HEK293 (cell line): ENCODE data around the gene ALX1.

Experiments used
- MYNN ChIP-seq: fragments of 450-650 bp; formaldehyde crosslinking; IDR thresholded peaks from 2 replicates; pipeline ENCODE4 v1.5.1; 2016; ENCODE audit warnings: missing biosample characterization, missing genetic modification characterization, borderline replicate concordance
- SALL2 ChIP-seq: fragments of 450-650 bp; formaldehyde crosslinking; IDR thresholded peaks from 2 replicates; pipeline ENCODE4 v1.5.0; 2017; ENCODE audit warnings: missing biosample characterization, mild to moderate bottlenecking, missing genetic modification characterization, borderline replicate concordance
- ZBTB21 ChIP-seq: fragments of 450-650 bp; formaldehyde crosslinking; IDR thresholded peaks from 2 replicates; pipeline ENCODE4 v1.5.1; 2017; ENCODE audit warnings: missing biosample characterization, missing genetic modification characterization
- ZBTB48 ChIP-seq: fragments of 450-650 bp; formaldehyde crosslinking; IDR thresholded peaks from 2 replicates; pipeline ENCODE4 v1.5.1; 2016; ENCODE audit warnings: missing biosample characterization, missing genetic modification characterization
- ZNF146 ChIP-seq: fragments of 450-650 bp; formaldehyde crosslinking; IDR thresholded peaks from 2 replicates; pipeline ENCODE4 v1.5.1; 2016; ENCODE audit warnings: missing biosample characterization, missing genetic modification characterization
- ZNF24 ChIP-seq: fragments of 450-650 bp; formaldehyde crosslinking; IDR thresholded peaks from 2 replicates; pipeline ENCODE4 v1.5.1; 2016; ENCODE audit warnings: missing biosample characterization, missing genetic modification characterization
- ZNF561 ChIP-seq: fragments of 450-650 bp; IDR thresholded peaks from 2 replicates; pipeline ENCODE4 v1.5.1; 2018; ENCODE audit warnings: missing biosample characterization, missing genetic modification characterization, borderline replicate concordance
- ZNF830 ChIP-seq: fragments of 450-650 bp; IDR thresholded peaks from 2 replicates; pipeline ENCODE4 v1.5.0; 2018; ENCODE audit warnings: missing biosample characterization, missing genetic modification characterization, low read depth, mild to moderate bottlenecking, moderate library complexity
- ZSCAN23 ChIP-seq: fragments of 450-650 bp; formaldehyde crosslinking; IDR thresholded peaks from 2 replicates; pipeline ENCODE4 v1.5.1; 2016; ENCODE audit warnings: missing biosample characterization, missing genetic modification characterization
- TF ChIP-seq, protein P1 (sequence below): fragments of 450-650 bp; formaldehyde crosslinking; IDR thresholded peaks from 2 replicates; pipeline ENCODE4 v1.5.1; 2016; ENCODE audit warnings: missing biosample characterization, missing genetic modification characterization
- TF ChIP-seq, protein P2 (sequence below): fragments of 450-650 bp; formaldehyde crosslinking; IDR thresholded peaks from 2 replicates; pipeline ENCODE4 v1.5.1; 2016; ENCODE audit warnings: missing biosample characterization, missing genetic modification characterization

DNA sequence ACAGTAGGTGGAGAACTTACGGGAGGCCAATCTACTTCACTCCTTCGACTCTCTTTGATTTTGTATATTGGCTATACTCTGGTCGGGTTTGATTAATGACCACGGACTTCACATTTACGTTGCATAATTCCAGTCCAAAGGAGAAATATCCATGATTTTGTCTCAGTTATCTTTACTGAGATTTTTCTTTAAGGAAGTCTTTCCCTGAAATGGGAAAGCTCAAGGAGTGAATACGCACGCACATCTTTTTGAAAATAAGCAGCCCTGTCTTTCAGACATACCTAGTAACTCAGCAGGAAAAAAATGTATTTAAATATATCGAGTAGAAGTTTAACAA is 5.7 kb upstream of the ALX1 start:
- TF ChIP-seq ZNF830 (tag by site-specific recombination): no peak
- no peak for TF ChIP-seq ZBTB21 (tag by site-specific recombination)
- TF ChIP-seq ZNF561 (tag by site-specific recombination): no peak
- TF ChIP-seq ZSCAN23 (tag by site-specific recombination): no peak
- no peak for TF ChIP-seq MYNN (tag by site-specific recombination)
- no peak for TF ChIP-seq ZNF24 (tag by site-specific recombination)
- no peak for TF ChIP-seq ZNF146 (tag by site-specific recombination)
- TF ChIP-seq ZBTB48 (tag by site-specific recombination): no peak
- no peak for TF ChIP-seq SALL2 (tag by site-specific recombination)
- TF ChIP-seq, protein P1, sequence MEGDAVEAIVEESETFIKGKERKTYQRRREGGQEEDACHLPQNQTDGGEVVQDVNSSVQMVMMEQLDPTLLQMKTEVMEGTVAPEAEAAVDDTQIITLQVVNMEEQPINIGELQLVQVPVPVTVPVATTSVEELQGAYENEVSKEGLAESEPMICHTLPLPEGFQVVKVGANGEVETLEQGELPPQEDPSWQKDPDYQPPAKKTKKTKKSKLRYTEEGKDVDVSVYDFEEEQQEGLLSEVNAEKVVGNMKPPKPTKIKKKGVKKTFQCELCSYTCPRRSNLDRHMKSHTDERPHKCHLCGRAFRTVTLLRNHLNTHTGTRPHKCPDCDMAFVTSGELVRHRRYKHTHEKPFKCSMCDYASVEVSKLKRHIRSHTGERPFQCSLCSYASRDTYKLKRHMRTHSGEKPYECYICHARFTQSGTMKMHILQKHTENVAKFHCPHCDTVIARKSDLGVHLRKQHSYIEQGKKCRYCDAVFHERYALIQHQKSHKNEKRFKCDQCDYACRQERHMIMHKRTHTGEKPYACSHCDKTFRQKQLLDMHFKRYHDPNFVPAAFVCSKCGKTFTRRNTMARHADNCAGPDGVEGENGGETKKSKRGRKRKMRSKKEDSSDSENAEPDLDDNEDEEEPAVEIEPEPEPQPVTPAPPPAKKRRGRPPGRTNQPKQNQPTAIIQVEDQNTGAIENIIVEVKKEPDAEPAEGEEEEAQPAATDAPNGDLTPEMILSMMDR: no peak
- TF ChIP-seq, protein P2, sequence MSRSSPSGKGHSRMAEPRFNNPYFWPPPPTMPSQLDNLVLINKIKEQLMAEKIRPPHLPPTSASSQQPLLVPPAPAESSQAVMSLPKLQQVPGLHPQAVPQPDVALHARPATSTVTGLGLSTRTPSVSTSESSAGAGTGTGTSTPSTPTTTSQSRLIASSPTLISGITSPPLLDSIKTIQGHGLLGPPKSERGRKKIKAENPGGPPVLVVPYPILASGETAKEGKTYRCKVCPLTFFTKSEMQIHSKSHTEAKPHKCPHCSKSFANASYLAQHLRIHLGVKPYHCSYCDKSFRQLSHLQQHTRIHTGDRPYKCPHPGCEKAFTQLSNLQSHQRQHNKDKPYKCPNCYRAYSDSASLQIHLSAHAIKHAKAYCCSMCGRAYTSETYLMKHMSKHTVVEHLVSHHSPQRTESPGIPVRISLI: no peak
